K562 (cell line): ENCODE measurements around the gene GNG7. TPM values are rescaled to one million over a fixed set of nuclear protein-coding genes. Genes with fewer than 3 reads are reported as not detected.

Experiments
- CGGBP1 ChIP-seq: fragments of 250-450 bp; sonication (Bioruptor Pico); IDR thresholded peaks from 2 replicates; pipeline ENCODE4 v1.9.0; 2021; ENCODE audit warnings: mild to moderate bottlenecking
- CSDE1 ChIP-seq, 2 experiments: fragments of 450-650 bp; IDR thresholded peaks; 2 replicates each; pipeline ENCODE4 v1.6.1; 2016; ENCODE audit warnings: mild to moderate bottlenecking in 1 of 2
- ELF2 ChIP-seq: fragments of 250-450 bp; sonication (Bioruptor Pico); IDR thresholded peaks from 2 replicates; pipeline ENCODE4 v1.5.0; 2021; ENCODE audit warnings: mild to moderate bottlenecking
- ELF4 ChIP-seq: fragments of 450-650 bp; formaldehyde crosslinking; IDR thresholded peaks from 2 replicates; pipeline ENCODE4 v1.4.0; 2022; ENCODE audit warnings: missing genetic modification characterization
- HDAC8 ChIP-seq: fragments of 450-650 bp; IDR thresholded peaks from 2 replicates; pipeline ENCODE4 v1.6.1; 2016; ENCODE audit warnings: mild to moderate bottlenecking, missing genetic modification characterization, moderate library complexity, missing compliant biosample characterization
- HMGN3 ChIP-seq: IDR thresholded peaks from 2 replicates; pipeline ENCODE4 v1.6.1; 2011; ENCODE audit warnings: borderline replicate concordance, low read depth, mild to moderate bottlenecking, mixed read lengths, low read length; ENCODE audit not compliant: insufficient read length; ENCODE audit errors: extremely low read depth
- KDM5B ChIP-seq: fragments of 200-600 bp; sonication (generic); IDR thresholded peaks from 2 replicates; pipeline ENCODE4 v1.6.1; 2012; ENCODE audit warnings: low read depth, mild to moderate bottlenecking, moderate library complexity, low read length, control low read depth, inconsistent platforms; ENCODE audit not compliant: insufficient replicate concordance
- KLF1 ChIP-seq: fragments of 450-650 bp; IDR thresholded peaks from 2 replicates; pipeline ENCODE4 v1.6.1; 2016; ENCODE audit warnings: missing genetic modification characterization, missing compliant biosample characterization
- POLR2G ChIP-seq: fragments of 200-400 bp; formaldehyde crosslinking; IDR thresholded peaks from 2 replicates; pipeline ENCODE4 v1.6.1; 2017; ENCODE audit warnings: low read depth, mild to moderate bottlenecking, antibody characterized with exemption, low read length, moderate library complexity
- PURB ChIP-seq: sonication (generic); formaldehyde crosslinking; IDR thresholded peaks from 2 replicates; pipeline ENCODE4 v1.9.0; 2021; ENCODE audit warnings: low read depth, mild to moderate bottlenecking, missing genetic modification reagents
- SIN3B ChIP-seq: fragments of 450-650 bp; IDR thresholded peaks from 2 replicates; pipeline ENCODE4 v1.6.1; 2017; ENCODE audit warnings: low read depth, mild to moderate bottlenecking, moderate library complexity
- TOE1 ChIP-seq, 2 experiments: fragments of 450-650 bp in 1 of 2; sonication (generic) in 1 of 2; formaldehyde crosslinking in 1 of 2; IDR thresholded peaks; 2 replicates each; pipeline versions ENCODE4 v1.7.1 to v1.8.0; 2016 to 2022; ENCODE audit warnings: borderline replicate concordance in 2 of 2, mild to moderate bottlenecking in 2 of 2, antibody characterized with exemption in 1 of 2, inconsistent platforms in 1 of 2, low read depth in 1 of 2, missing genetic modification reagents in 1 of 2, moderate library complexity in 1 of 2
- ZKSCAN1 ChIP-seq: fragments of 150-350 bp; IDR thresholded peaks from 2 replicates; pipeline ENCODE4 v1.6.1; 2016; ENCODE audit warnings: low read depth, low read length
- ZNF778 ChIP-seq: fragments of 450-650 bp; formaldehyde crosslinking; IDR thresholded peaks from 2 replicates; pipeline ENCODE4 v1.4.0; 2020; ENCODE audit warnings: mild to moderate bottlenecking, moderate library complexity
- polyA plus RNA-seq, 8 experiments: library from polyadenylated mRNA; depleted of rRNA in 4 of 8; stranded (reverse) in 5 of 8; unstranded in 3 of 8; fragments of >200 nt; fragmentation: Nextera tagmentation in 2 of 8; fragmentation: Illumina TruSeq in 1 of 8; extraction: Ambion mirVana in 2 of 8; extraction: Trizol in 1 of 8; gene quantifications; 2 replicates each; pipeline versions ENCODE4 v1.2.1 to v1.2.3, GENCODE V29; 2011 to 2014; ENCODE audit warnings: inconsistent platforms in 1 of 8, missing spikeins in 1 of 8
- total RNA-seq, 7 experiments: library from RNA; depleted of rRNA in 6 of 7; stranded (reverse); fragments of >200 nt in 6 of 7; fragmentation: Illumina TruSeq in 2 of 7; extraction: Trizol in 2 of 7; gene quantifications; 2 replicates each; pipeline versions ENCODE4 v1.2.1 to v1.2.3, GENCODE V29; 2011 to 2021; ENCODE audit warnings: low replicate concordance in 1 of 7
- TF ChIP-seq, protein P1 (sequence below), 2 experiments: fragments of 450-650 bp; IDR thresholded peaks; 2 replicates each; pipeline ENCODE4 v1.6.1; 2016; ENCODE audit warnings: mild to moderate bottlenecking in 2 of 2, borderline replicate concordance in 1 of 2, low read depth in 1 of 2, moderate library complexity in 1 of 2
- TF ChIP-seq, protein P2 (sequence below): sonication (generic); formaldehyde crosslinking; IDR thresholded peaks from 2 replicates; pipeline ENCODE4 v1.8.0; 2022; ENCODE audit warnings: mild to moderate bottlenecking, missing genetic modification reagents, borderline replicate concordance

GNG7 gene
- total and polyA plus RNA-seq, 9 of the 15 experiments (the other 6 are each of a cell fraction or from before 2014, with no cell fraction given), result 0.01 to 0.20 (median 0.06) TPM; not detected in 1

GRCh38 chr19:2474232-2475017 is 228.1 kb downstream of the GNG7 start (continued):
- TF ChIP-seq CSDE1 (IDR thresholded peaks at IDR 0.05) (no peak), ZKSCAN1 (no peak), CGGBP1 (CRISPR knock-in tag) (no peak), HMGN3 (peak; percentile 37), SIN3B (peak; percentile 28; the same call in 1 of the 2 replicates), ELF2 (CRISPR knock-in tag) (no peak), TOE1 (IDR thresholded peaks at IDR 0.05; ENCODE audit: borderline replicate concordance) (peak; percentile 46; the same call in 1 of the 2 replicates), TOE1 (CRISPR knock-in tag; IDR thresholded peaks at IDR 0.05; ENCODE audit: borderline replicate concordance, low read depth) (no peak), HDAC8 (no peak), KLF1 (no peak), ELF4 (CRISPR knock-in tag) (no peak), ZNF778 (CRISPR knock-in tag) (no peak), PURB (CRISPR knock-in tag) (no peak), KDM5B (no peak), POLR2G (peak; percentile 43; the same call in 1 of the 2 replicates)
- TF ChIP-seq, protein P1, sequence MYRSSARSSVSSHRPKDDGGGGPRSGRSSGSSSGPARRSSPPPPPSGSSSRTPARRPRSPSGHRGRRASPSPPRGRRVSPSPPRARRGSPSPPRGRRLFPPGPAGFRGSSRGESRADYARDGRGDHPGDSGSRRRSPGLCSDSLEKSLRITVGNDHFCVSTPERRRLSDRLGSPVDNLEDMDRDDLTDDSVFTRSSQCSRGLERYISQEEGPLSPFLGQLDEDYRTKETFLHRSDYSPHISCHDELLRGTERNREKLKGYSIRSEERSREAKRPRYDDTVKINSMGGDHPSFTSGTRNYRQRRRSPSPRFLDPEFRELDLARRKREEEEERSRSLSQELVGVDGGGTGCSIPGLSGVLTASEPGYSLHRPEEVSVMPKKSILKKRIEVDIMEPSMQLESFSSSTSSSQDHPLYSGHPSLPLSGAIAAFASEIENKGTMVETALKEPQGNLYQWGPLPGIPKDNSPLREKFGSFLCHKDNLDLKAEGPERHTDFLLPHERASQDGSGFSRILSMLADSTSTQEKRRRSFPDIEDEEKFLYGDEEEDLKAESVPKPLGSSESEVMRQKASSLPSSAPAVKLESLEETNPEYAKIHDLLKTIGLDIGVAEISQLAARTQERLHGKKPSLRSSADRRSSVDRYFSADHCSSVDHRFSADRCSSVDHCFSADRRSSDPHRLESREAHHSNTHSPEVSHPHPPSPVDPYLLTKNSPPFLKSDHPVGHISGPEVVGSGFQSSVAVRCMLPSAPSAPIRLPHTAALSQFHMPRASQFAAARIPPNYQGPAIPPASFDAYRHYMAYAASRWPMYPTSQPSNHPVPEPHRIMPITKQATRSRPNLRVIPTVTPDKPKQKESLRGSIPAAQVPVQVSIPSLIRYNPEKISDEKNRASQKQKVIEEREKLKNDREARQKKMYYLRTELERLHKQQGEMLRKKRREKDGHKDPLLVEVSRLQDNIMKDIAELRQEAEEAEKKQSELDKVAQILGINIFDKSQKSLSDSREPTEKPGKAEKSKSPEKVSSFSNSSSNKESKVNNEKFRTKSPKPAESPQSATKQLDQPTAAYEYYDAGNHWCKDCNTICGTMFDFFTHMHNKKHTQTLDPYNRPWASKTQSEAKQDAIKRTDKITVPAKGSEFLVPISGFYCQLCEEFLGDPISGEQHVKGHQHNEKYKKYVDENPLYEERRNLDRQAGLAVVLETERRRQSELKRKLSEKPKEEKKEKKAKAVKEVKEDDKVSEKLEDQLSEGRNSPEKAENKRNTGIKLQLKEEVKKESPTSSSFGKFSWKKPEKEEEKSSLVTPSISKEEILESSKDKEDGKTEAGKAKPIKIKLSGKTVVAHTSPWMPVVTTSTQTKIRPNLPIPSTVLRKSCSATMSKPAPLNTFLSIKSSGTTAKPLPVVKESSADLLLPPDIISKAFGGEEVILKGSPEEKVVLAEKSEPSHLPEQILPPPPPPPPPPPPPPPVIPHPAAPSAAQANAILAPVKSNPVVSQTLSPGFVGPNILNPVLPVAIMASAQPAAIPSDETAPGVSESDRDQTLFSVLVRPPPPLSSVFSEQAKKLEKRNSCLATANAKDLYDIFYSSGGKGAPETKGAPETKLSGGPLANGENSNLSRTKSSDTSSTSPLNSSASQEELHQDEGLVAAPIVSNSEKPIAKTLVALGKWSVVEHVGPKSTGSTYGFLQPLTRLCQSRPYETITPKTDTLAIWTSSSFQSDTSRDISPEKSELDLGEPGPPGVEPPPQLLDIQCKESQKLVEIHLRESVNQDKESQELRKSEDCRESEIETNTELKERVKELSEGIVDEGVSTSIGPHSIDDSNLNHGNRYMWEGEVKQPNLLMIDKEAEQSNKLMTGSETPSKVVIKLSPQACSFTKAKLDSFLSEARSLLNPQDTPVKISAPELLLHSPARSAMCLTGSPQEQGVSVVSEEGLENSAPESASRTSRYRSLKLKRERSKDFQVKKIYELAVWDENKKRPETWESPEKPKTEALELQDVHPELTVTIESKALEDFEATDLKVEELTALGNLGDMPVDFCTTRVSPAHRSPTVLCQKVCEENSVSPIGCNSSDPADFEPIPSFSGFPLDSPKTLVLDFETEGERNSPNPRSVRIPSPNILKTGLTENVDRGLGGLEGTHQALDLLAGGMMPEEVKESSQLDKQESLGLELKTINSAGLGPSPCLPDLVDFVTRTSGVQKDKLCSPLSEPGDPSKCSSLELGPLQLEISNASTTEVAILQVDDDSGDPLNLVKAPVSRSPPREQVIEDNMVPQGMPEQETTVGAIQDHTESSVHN (IDR thresholded peaks at IDR 0.05; ENCODE audit: borderline replicate concordance in 1 of 2, low read depth in 1 of 2), result no peak
- TF ChIP-seq, protein P2, sequence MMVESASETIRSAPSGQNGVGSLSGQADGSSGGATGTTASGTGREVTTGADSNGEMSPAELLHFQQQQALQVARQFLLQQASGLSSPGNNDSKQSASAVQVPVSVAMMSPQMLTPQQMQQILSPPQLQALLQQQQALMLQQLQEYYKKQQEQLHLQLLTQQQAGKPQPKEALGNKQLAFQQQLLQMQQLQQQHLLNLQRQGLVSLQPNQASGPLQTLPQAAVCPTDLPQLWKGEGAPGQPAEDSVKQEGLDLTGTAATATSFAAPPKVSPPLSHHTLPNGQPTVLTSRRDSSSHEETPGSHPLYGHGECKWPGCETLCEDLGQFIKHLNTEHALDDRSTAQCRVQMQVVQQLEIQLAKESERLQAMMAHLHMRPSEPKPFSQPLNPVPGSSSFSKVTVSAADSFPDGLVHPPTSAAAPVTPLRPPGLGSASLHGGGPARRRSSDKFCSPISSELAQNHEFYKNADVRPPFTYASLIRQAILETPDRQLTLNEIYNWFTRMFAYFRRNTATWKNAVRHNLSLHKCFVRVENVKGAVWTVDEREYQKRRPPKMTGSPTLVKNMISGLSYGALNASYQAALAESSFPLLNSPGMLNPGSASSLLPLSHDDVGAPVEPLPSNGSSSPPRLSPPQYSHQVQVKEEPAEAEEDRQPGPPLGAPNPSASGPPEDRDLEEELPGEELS (CRISPR knock-in tag), result no peak
